Measurements from ENCODE around the gene ANK2. TPM values are rescaled to one million over a fixed set of nuclear protein-coding genes. Genes with fewer than 3 reads are reported as not detected.

Gene ANK2
- total and polyA plus RNA-seq, 4 donors = 0.32 to 2.2 (median 1.0) TPM

DNA sequence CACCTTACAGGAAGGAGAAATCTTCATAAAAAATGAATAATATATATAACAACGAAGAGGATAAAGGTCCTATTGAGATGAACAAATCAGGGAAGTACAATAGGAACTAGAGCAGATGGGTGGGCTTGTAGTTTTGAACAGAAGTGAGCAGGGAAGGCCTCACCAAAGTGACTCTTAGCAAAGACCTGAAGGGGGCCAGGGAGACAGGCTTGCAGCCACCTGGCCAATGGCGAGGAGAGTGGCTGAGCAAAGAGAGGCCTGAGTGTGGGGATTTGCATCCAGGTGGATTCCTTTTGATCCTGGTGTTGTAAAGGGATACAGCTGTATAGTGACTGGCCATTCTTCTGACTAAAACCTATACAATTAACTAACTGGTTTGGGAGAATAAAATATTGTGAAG is 358.0 kb downstream of the ANK2 start:
- WGBS = 56% methylated on average over 2 of the region's 2 CpGs
- no peaks in the 10 kb centered on the region for H3K9me3 ChIP-seq (ENCODE audit: control insufficient read depth in 4 of 4, low read length in 3 of 4)
- DNase-seq (ENCODE audit: low spot score) = no peak

DNA sequence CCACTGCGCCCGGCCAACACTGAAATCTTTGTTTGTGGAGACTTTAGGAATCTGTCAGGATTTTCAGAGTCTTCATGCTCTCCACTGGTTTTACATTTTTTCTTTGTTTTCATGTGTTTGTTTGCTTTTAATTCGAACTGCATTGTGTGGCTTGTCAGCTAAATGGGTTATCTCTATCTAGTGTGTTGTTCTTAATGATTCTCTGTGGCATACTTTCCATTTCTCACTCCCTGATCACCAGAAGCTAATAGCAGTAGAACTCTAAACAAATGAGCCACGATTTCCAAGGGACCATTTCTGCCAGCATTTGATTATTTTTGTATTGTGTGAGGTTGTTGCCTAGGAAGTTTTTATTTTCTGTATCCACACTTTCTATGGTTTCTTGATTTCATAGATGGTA is 359.7 kb downstream of the ANK2 start:
- TF ChIP-seq, protein P1, sequence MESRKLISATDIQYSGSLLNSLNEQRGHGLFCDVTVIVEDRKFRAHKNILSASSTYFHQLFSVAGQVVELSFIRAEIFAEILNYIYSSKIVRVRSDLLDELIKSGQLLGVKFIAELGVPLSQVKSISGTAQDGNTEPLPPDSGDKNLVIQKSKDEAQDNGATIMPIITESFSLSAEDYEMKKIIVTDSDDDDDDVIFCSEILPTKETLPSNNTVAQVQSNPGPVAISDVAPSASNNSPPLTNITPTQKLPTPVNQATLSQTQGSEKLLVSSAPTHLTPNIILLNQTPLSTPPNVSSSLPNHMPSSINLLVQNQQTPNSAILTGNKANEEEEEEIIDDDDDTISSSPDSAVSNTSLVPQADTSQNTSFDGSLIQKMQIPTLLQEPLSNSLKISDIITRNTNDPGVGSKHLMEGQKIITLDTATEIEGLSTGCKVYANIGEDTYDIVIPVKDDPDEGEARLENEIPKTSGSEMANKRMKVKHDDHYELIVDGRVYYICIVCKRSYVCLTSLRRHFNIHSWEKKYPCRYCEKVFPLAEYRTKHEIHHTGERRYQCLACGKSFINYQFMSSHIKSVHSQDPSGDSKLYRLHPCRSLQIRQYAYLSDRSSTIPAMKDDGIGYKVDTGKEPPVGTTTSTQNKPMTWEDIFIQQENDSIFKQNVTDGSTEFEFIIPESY (IDR thresholded peaks at IDR 0.05) = no peak
- no peak for TF ChIP-seq GABPA (IDR thresholded peaks at IDR 0.05 in 1 of 2, conservative IDR thresholded peaks at IDR 0.05 in 1 of 2)
- no peak for TF ChIP-seq HNF4A (conservative IDR thresholded peaks at IDR 0.05)
- no peak for TF ChIP-seq JUND (IDR thresholded peaks at IDR 0.05)
- TF ChIP-seq EGR1 (IDR thresholded peaks at IDR 0.05; ENCODE audit: low read depth in 2 of 2) = no peak
- no peak for TF ChIP-seq FOXA1 (IDR thresholded peaks at IDR 0.05)
- no peak for TF ChIP-seq YY1 (IDR thresholded peaks at IDR 0.05)
- TF ChIP-seq RXRA (IDR thresholded peaks at IDR 0.05) = no peak
- no peak for TF ChIP-seq SP1 (IDR thresholded peaks at IDR 0.05)
- no peak for TF ChIP-seq FOXA2 (IDR thresholded peaks at IDR 0.05)
- no peak for TF ChIP-seq NR2F2 (IDR thresholded peaks at IDR 0.05)
- no peak for TF ChIP-seq RAD21 (IDR thresholded peaks at IDR 0.05)
- TF ChIP-seq, protein P2, sequence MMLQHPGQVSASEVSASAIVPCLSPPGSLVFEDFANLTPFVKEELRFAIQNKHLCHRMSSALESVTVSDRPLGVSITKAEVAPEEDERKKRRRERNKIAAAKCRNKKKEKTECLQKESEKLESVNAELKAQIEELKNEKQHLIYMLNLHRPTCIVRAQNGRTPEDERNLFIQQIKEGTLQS (IDR thresholded peaks at IDR 0.05) = no peak
- no peaks in the 10 kb centered on the region for H3K36me3 ChIP-seq (ENCODE audit: control insufficient read depth in 4 of 4, insufficient read depth in 3 of 4, low read depth in 1 of 4, low read length in 3 of 4)
- no peak for DNase-seq (ENCODE audit: low spot score)
- no peak overlapping the region for H3K9ac ChIP-seq (ENCODE audit: low read depth in 1 of 2, low read length in 2 of 2)
- no peak overlapping the region for H3K4me3 ChIP-seq (ENCODE audit: low read depth in 1 of 3, low read length in 3 of 3)
- H3K27me3 ChIP-seq (ENCODE audit: control insufficient read depth in 4 of 4, insufficient read depth in 4 of 4, low read length in 3 of 4) = no peaks in the 10 kb centered on the region
- 57% methylated on average over 4 of the region's 4 CpGs for WGBS
- no peaks in the 10 kb centered on the region for H3K9me3 ChIP-seq (ENCODE audit: control insufficient read depth in 4 of 4, low read length in 3 of 4)
- peaks cover 13 to 47% (median 35%) of the 10 kb centered on the region in 4 donors for H3K4me1 ChIP-seq (ENCODE audit: control insufficient read depth in 4 of 4, insufficient read depth in 4 of 4, low read length in 3 of 4)
- H3K27ac ChIP-seq (ENCODE audit: low read depth in 1 of 2, low read length in 2 of 2) = no peak overlapping the region

More for the DNA sequence above, 358.0 kb downstream of the ANK2 start:
- Histone ChIP-seq H3K9ac (ENCODE audit: low read depth in 1 of 2, low read length in 2 of 2) (no peak overlapping the region), H3K36me3 (ENCODE audit: control insufficient read depth in 4 of 4, insufficient read depth in 3 of 4, low read depth in 1 of 4, low read length in 3 of 4) (no peaks in the 10 kb centered on the region), H3K27me3 (ENCODE audit: control insufficient read depth in 4 of 4, insufficient read depth in 4 of 4, low read length in 3 of 4) (no peaks in the 10 kb centered on the region), H3K4me3 (ENCODE audit: low read depth in 1 of 3, low read length in 3 of 3) (no peak overlapping the region), H3K27ac (ENCODE audit: low read depth in 1 of 2, low read length in 2 of 2) (peak overlapping the region in 1 of 2 donors; percentile 70), H3K4me1 (ENCODE audit: control insufficient read depth in 4 of 4, insufficient read depth in 4 of 4, low read length in 3 of 4) (peaks cover 13 to 57% (median 46%) of the 10 kb centered on the region in 4 donors)
- no peak for TF ChIP-seq RAD21 (IDR thresholded peaks at IDR 0.05)
- TF ChIP-seq, protein P2 (IDR thresholded peaks at IDR 0.05) = no peak

DNA sequence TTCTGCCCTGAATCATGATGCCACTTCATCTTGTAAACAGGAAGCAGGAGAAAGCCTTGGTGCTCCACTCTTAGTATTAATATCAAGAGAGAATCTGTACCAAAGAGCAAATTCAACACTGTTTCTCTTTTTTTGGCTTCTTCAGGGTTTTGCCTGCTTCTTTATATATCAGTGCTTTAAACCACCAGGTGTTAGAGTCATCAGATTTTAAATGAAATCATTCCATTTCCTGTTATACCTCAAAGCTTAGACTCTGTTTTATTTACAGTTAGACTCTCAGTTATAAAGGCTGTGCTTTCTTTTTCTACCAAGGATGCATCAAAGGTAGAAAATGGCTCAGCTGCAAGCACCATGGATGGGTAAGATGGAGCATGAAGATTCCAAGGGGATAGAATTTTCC is 361.2 kb downstream of the ANK2 start:
- no peak overlapping the region for H3K27ac ChIP-seq (ENCODE audit: low read depth in 1 of 2, low read length in 2 of 2)
- no peaks in the 10 kb centered on the region for H3K27me3 ChIP-seq (ENCODE audit: control insufficient read depth in 4 of 4, insufficient read depth in 4 of 4, low read length in 3 of 4)
- no peaks in the 10 kb centered on the region for H3K9me3 ChIP-seq (ENCODE audit: control insufficient read depth in 4 of 4, low read length in 3 of 4)
- H3K4me3 ChIP-seq (ENCODE audit: low read depth in 1 of 3, low read length in 3 of 3) = no peak overlapping the region
- no peaks in the 10 kb centered on the region for H3K36me3 ChIP-seq (ENCODE audit: control insufficient read depth in 4 of 4, insufficient read depth in 3 of 4, low read depth in 1 of 4, low read length in 3 of 4)
- H3K4me1 ChIP-seq (ENCODE audit: control insufficient read depth in 4 of 4, insufficient read depth in 4 of 4, low read length in 3 of 4) = peaks cover 7 to 34% (median 23%) of the 10 kb centered on the region in 4 donors
- TF ChIP-seq GABPA (IDR thresholded peaks at IDR 0.05 in 1 of 2, conservative IDR thresholded peaks at IDR 0.05 in 1 of 2) = no peak
- no peak for TF ChIP-seq RXRA (IDR thresholded peaks at IDR 0.05)
- TF ChIP-seq TAF1 (conservative IDR thresholded peaks at IDR 0.05) = no peak
- TF ChIP-seq RAD21 (IDR thresholded peaks at IDR 0.05) = no peak
- no peak for TF ChIP-seq HNF4A (conservative IDR thresholded peaks at IDR 0.05)
- no peak for TF ChIP-seq SP1 (IDR thresholded peaks at IDR 0.05)
- TF ChIP-seq, protein P3, sequence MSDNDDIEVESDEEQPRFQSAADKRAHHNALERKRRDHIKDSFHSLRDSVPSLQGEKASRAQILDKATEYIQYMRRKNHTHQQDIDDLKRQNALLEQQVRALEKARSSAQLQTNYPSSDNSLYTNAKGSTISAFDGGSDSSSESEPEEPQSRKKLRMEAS (IDR thresholded peaks at IDR 0.05) = no peak
- DNase-seq (ENCODE audit: low spot score) = no peak
- H3K9ac ChIP-seq (ENCODE audit: low read depth in 1 of 2, low read length in 2 of 2) = no peak overlapping the region

Measured in liver (tissue), 9 donors.